ENCODE results near the gene ANKRD44.

GRCh38 chr2:197298609-197299008 lies 12.0 kb downstream of the ANKRD44 start:
- TF ChIP-seq CTCF (IDR thresholded peaks at IDR 0.05; ENCODE audit: low read depth, low read length, poor library complexity, severe bottlenecking) = no peak
- no peak for TF ChIP-seq EZH2phosphoT487 (IDR thresholded peaks at IDR 0.05; ENCODE audit: borderline replicate concordance, low read length)

Data from DOHH2 (cell line).